SJSA1 (cell line): ENCODE data around the gene SS18L1. TPM values are rescaled to one million over a fixed set of nuclear protein-coding genes. Genes with fewer than 3 reads are reported as not detected.

Source experiments
- DNase-seq, 2 experiments: peaks; one replicate each; pipeline ENCODE4 v3.0.0-alpha.2; 2015 to 2020; ENCODE audit warnings: low spot score in 2 of 2, low read depth in 1 of 2
- H3K27ac ChIP-seq: fragments of 250-450 bp; sonication (Bioruptor Pico); 2 replicates; pipeline ENCODE4 v1.5.1; 2020; ENCODE audit warnings: mild to moderate bottlenecking, moderate library complexity
- H3K27me3 ChIP-seq: fragments of 250-450 bp; sonication (Bioruptor Pico); replicated peaks from 2 replicates; pipeline ENCODE4 v1.5.1; 2020; ENCODE audit warnings: mild to moderate bottlenecking, moderate library complexity
- H3K36me3 ChIP-seq: fragments of 250-450 bp; sonication (Bioruptor Pico); 2 replicates; pipeline ENCODE4 v1.5.1; 2020; ENCODE audit warnings: mild to moderate bottlenecking
- H3K4me1 ChIP-seq: fragments of 250-450 bp; sonication (Bioruptor Pico); replicated peaks from 2 replicates; pipeline ENCODE4 v1.6.1; 2021; ENCODE audit warnings: mild to moderate bottlenecking
- H3K4me3 ChIP-seq: fragments of 250-450 bp; sonication (Bioruptor Pico); 2 replicates; pipeline ENCODE4 v1.5.1; 2020; ENCODE audit warnings: mild to moderate bottlenecking
- H3K9me3 ChIP-seq: fragments of 250-450 bp; sonication (Bioruptor Pico); replicated peaks from 2 replicates; pipeline ENCODE4 v1.5.1; 2020; ENCODE audit warnings: mild to moderate bottlenecking
- total RNA-seq: library from RNA; depleted of rRNA; stranded (reverse); fragments of >200 nt; shearing (Covaris generic); gene quantifications from 2 replicates; pipeline ENCODE4 v1.2.3, GENCODE V29; 2014

Gene SS18L1
- total RNA-seq, 1 experiment from 2014 or later = 14.2 TPM

DNA sequence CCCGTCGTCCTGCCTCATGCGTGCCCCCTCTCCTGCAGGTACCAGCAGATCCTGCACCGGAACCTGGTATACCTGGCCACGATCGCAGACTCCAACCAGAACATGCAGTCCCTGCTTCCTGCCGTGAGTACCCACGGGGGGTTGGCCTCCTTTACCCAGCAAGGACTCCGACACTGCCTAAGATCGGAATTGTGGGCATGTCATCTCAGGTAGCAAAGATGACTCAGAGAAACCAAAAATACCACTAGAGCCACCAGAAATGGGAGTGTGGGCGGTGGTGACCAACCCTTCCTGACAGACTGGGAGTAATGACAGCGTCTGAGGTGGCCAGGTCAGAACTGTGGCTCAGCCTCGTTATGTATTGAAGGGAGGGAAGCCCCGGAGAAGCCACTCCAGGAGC is 16.3 kb downstream of the SS18L1 start:
- H3K36me3 ChIP-seq = peaks cover 52% of the 10 kb centered on the region

DNA sequence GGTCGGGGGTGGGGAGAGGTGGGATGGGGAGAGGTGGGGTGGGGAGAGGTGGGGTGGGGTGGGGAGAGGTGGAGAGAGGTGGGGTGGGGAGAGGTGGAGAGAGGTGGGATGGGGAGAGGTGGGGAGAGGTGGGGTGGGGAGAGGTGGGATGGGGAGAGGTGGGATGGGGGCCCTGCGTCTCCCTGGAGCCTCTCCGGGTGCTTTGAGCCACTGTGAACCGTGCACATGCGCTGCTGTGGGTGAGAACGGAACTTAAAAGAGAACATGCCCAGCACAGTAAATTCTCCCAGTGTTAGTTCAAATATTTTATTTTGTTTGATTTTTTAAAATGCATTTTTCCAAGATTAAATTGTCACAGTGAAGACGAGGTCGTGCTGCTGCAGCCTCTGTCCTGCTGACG is 16.7 kb downstream of the SS18L1 start:
- Histone ChIP-seq H3K4me3 (no peak overlapping the region), H3K27me3 (no peaks in the 10 kb centered on the region), H3K9me3 (no peaks in the 10 kb centered on the region), H3K4me1 (no peaks in the 10 kb centered on the region), H3K36me3 (peaks cover 56% of the 10 kb centered on the region), H3K27ac (no peak overlapping the region)
- no peak for DNase-seq

More for the DNA sequence above, 16.3 kb downstream of the SS18L1 start:
- Histone ChIP-seq H3K4me3 (no peak overlapping the region), H3K27ac (no peak overlapping the region), H3K27me3 (no peaks in the 10 kb centered on the region), H3K4me1 (no peaks in the 10 kb centered on the region), H3K9me3 (no peaks in the 10 kb centered on the region)
- DNase-seq = no peak

DNA sequence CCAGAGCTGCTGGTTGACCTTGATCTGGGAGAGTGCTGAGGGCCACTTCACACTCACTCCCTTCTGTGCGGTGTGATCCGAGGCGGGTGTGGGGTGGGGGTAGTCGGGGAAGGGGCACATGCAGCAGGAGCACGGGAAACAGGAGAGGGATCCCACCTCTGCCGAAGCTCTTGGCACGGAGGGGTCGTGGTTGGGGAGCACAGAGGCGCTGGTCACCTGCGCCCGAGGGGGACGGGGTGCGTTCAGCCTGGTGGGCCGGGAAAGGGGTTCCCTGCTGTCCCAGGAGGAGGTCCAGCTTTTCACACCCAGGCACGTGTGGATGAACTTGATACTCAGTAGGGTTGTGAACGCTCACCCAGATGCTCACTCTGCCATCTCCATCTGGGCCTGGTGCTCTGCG is 17.3 kb downstream of the SS18L1 start:
- no peak overlapping the region for H3K4me3 ChIP-seq
- H3K36me3 ChIP-seq = peaks cover 57% of the 10 kb centered on the region
- no peak overlapping the region for H3K27ac ChIP-seq
- H3K9me3 ChIP-seq = no peaks in the 10 kb centered on the region
- no peaks in the 10 kb centered on the region for H3K4me1 ChIP-seq
- no peaks in the 10 kb centered on the region for H3K27me3 ChIP-seq
- no peak for DNase-seq

DNA sequence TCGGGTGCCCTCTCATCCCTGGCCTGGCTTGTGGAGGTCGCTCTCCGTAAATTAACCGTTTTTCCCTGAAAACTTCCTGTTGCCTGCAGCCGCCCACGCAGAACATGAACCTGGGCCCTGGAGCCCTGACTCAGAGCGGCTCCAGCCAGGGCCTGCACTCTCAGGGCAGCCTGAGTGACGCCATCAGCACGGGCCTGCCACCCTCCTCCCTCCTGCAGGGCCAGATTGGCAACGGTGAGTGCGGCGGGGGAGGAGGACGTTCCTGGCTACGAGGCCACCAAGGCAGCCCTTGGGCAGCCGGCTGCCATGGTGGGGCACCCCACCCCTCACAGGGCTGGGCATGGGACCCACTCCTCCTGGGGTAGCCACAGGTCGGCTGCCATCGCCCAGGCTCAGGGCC is 17.8 kb downstream of the SS18L1 start:
- no peaks in the 10 kb centered on the region for H3K27me3 ChIP-seq
- no peak for DNase-seq
- no peaks in the 10 kb centered on the region for H3K9me3 ChIP-seq
- H3K36me3 ChIP-seq = peaks cover 56% of the 10 kb centered on the region
- no peak overlapping the region for H3K4me3 ChIP-seq
- H3K4me1 ChIP-seq = no peaks in the 10 kb centered on the region
- no peak overlapping the region for H3K27ac ChIP-seq

DNA sequence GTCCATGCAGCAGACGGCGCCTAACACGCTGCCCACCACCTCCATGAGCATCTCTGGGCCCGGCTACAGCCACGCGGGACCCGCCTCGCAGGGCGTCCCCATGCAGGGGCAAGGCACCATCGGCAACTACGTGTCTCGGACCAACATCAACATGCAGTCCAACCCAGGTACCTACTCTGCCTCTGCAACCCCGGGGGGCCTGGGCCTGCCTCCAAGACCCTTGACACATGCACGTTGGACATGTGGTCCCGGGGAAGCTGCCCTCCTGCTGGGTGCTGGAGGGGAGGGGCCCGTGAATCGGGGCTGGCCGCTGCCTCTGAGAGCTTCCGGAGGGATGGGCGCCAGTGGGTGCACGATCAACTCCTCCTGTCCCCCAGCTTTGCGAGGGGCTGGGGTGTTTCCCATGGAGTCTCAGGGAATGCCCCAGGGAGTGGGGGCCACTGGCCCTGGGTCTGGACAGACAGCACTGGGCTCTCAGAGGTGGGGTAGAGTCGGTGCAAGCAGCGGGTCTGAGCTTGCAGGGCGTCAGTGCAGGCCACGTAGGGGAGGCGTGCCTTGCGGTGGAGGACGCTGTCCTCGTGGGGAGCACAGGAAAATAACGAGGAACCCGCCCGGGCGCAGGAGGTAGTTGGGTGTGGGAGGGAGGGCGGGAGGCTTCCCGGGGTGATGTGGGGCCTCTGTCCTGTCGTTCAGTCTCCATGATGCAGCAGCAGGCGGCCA is 19.4 kb downstream of the SS18L1 start:
- Histone ChIP-seq H3K9me3 (no peaks in the 10 kb centered on the region), H3K27me3 (no peaks in the 10 kb centered on the region), H3K4me1 (no peaks in the 10 kb centered on the region), H3K4me3 (no peak overlapping the region), H3K27ac (no peak overlapping the region), H3K36me3 (peaks cover 49% of the 10 kb centered on the region)
- no peak for DNase-seq

DNA sequence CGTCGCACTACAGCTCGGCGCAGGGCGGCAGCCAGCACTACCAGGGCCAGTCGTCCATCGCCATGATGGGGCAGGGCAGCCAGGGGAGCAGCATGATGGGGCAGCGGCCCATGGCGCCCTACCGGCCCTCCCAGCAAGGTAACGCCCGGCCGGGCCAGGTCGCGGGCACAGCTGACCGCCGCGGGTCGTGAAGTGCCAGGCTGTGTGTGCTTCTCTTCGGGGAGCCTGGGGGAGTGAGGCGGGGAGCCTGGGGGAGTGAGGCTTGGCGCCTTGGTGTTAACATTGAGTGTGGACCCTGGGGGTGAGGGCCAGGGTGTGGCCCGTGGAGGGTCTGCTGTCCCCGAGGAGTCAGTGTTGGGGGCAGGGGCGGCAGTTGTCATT is 19.9 kb downstream of the SS18L1 start:
- Histone ChIP-seq H3K36me3 (peaks cover 52% of the 10 kb centered on the region), H3K4me3 (no peak overlapping the region), H3K9me3 (no peaks in the 10 kb centered on the region), H3K27me3 (no peaks in the 10 kb centered on the region), H3K27ac (no peak overlapping the region), H3K4me1 (no peaks in the 10 kb centered on the region)
- no peak for DNase-seq

DNA sequence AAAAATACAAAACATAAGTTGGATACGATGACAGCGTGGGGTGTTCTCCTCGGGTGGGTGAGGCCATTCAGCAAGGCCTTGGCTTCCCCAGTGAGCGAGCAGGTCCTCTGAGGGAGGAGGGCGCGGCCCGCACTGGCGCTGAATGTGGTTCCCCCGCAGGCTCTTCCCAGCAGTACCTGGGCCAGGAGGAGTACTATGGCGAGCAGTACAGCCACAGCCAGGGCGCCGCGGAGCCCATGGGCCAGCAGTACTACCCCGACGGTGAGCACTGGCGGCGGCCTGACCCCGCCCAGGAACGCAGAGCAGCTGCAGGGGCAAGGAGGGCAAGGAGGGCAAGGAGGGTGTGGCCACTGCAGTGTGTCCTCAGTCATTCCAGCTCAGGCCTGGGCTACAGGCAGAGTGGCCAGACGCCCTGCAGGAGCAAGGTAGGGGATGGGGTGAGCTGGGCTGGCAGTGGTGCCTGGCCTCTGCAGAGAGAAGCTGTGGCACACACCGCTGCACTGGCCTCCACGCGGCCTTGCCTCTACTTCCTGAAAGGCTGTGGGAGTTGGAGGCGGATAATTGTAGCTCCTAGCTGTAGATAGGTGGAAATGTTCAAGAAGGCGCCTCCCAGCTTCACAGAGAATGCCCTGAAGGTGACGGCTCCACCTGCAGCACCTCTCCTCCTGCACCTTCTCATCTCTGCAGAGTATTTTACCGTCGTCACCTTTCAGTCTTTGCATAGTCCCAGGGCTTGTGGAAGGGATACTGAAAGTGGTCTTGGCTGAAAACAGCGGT is 20.6 kb downstream of the SS18L1 start:
- Histone ChIP-seq H3K4me1 (no peaks in the 10 kb centered on the region), H3K27ac (no peak overlapping the region), H3K4me3 (no peak overlapping the region), H3K9me3 (no peaks in the 10 kb centered on the region), H3K27me3 (no peaks in the 10 kb centered on the region), H3K36me3 (peaks cover 57% of the 10 kb centered on the region)
- DNase-seq = no peak

DNA sequence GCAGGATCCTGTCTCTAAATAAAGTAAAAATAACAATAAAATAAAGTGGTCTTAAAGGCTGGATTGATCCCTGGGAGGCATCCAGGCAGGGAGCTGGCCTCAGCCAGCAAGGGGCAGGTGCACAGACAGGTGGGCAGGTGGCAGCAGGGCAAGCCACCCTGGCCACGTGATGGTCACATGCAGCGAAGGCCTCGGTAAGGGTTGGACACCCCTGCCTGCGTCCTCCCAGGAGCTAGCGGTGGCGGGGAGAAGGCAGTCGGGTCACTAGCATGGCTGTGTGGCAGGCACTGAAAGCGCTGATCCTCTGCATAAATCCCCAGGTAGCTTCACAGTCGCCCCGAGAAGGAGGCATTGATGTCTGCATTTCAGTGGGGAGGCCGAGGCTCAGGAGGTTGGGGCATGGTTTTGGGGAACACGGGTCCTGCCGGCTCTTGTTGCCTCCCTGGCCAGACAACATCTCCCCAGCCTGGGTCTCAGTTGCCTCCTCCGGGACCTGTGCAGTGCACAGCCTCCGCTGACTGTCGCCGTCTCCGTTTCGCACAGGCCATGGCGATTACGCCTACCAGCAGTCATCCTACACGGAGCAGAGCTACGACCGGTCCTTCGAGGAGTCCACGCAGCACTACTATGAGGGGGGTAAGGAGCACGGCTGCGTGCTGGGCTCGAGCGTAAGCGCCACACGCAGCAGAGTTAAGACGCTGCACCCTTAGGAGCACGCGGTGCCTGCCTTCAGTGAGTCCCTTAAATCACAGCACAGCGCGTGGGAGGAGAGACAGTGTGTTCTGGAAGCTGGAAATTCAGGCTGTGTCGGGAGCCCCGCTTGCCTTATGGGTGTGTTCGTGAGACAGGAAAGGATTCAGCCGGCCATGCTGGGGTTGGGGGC is 21.6 kb downstream of the SS18L1 start:
- DNase-seq = no peak
- Histone ChIP-seq H3K9me3 (no peaks in the 10 kb centered on the region), H3K4me1 (no peaks in the 10 kb centered on the region), H3K4me3 (no peak overlapping the region), H3K27me3 (no peaks in the 10 kb centered on the region), H3K36me3 (peaks cover 53% of the 10 kb centered on the region), H3K27ac (no peak overlapping the region)

DNA sequence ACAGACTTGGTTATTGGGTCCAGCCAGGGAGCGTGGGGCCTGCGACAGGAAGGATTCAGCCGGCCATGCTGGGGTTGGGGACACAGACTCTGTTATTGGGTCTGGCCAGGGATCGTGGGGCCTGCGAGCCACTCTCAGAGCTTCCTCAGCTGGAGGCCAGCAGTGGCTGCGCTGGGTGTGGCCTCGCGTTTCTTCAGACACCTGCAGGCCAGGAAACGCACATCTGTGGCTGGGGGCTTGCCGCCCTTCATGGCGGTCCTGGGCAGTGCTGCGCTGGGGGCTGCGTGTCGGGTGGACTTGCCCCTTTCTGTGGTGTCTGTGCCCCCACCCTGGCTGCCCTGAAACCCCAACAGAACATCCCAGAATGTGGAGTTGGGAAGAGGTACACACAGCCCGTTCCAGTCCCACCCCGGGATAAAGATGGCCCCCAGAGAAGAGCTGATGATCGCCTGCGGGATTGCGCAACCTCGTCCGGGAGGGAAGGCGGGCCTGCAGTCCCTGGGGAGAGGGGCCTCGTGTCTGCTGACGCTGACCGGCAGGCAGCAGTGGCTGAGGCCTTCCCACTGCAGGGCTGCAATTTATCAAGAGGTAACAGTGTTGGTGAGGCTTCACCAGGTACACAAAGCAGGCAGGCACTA is 22.3 kb downstream of the SS18L1 start:
- no peak overlapping the region for H3K27ac ChIP-seq
- no peaks in the 10 kb centered on the region for H3K27me3 ChIP-seq
- H3K9me3 ChIP-seq = no peaks in the 10 kb centered on the region
- DNase-seq = no peak
- peaks cover 53% of the 10 kb centered on the region for H3K36me3 ChIP-seq
- no peak overlapping the region for H3K4me3 ChIP-seq
- no peaks in the 10 kb centered on the region for H3K4me1 ChIP-seq

DNA sequence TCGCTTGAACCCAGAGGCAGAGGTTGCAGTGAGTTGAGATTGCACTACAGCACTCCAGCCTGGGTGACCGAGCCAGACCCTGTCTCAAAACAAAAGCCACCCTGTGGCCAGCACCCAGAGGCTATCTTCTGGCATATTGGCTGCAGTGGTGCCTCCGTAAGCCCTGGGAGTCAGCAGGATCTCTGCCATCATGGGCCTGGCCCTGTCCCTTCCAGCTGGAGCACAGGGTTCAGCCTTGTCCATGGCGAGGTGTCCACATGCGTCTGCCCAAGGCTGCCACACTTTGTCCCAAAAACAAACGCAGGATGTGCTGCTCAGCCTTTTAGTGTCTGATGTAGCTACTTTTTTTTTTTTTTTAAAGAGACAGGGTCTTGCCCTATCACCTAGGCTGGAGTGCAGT is 23.9 kb downstream of the SS18L1 start:
- Histone ChIP-seq H3K9me3 (no peaks in the 10 kb centered on the region), H3K36me3 (peaks cover 37% of the 10 kb centered on the region), H3K4me3 (no peak overlapping the region), H3K27me3 (no peaks in the 10 kb centered on the region), H3K4me1 (no peaks in the 10 kb centered on the region), H3K27ac (no peak overlapping the region)
- DNase-seq = no peak

DNA sequence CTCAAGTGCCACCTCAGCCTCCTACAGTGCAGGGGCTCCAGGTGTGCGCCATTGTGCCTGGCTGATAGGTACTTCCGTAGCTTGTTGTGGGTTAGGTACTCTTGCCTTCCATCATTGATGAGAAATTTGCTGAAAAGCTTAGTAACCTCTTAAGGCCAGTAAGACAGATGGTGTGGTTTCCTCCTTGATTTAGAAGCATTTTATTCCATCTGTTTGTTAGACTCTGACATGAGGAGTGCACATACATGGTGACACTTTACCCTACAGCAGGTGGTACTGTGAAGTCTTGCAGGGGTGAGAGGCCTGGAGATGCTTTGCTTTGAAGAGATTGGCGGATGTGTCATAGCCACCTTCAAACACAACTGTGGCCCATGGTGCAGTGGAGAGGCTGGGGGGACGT is 24.5 kb downstream of the SS18L1 start:
- Histone ChIP-seq H3K9me3 (no peaks in the 10 kb centered on the region), H3K27me3 (no peaks in the 10 kb centered on the region), H3K36me3 (peaks cover 33% of the 10 kb centered on the region), H3K4me1 (no peaks in the 10 kb centered on the region), H3K4me3 (no peak overlapping the region), H3K27ac (no peak overlapping the region)
- DNase-seq = no peak

DNA sequence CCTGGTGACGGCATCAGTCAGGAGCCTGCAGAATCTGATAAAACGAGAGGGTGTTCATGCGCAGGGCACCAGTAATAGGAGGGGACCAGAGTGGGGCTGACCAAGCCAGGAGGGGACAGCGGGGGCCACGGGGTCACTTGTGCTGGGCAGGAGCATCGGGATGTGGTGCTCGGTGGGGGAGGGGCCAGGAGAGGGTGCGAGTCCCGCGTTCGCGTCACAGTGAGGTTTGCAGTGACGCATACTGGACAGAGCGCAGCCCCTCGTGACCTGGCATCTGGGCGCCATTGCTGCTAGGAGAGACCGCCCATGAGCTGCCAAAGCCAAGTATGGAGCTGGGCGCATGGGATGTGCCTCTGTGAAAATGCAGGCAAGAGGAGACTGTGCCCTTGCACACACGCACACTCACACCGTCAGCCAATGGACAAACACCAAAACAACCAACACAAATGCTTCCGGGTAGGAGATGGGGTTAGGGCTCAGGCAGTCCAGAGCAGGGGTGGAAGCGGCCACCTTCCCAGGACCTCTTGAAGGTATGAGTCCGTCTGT is 25.4 kb downstream of the SS18L1 start:
- H3K4me1 ChIP-seq = no peaks in the 10 kb centered on the region
- DNase-seq = no peak
- no peaks in the 10 kb centered on the region for H3K9me3 ChIP-seq
- H3K27ac ChIP-seq = no peak overlapping the region
- H3K4me3 ChIP-seq = no peak overlapping the region
- H3K36me3 ChIP-seq = peaks cover 31% of the 10 kb centered on the region
- no peaks in the 10 kb centered on the region for H3K27me3 ChIP-seq

DNA sequence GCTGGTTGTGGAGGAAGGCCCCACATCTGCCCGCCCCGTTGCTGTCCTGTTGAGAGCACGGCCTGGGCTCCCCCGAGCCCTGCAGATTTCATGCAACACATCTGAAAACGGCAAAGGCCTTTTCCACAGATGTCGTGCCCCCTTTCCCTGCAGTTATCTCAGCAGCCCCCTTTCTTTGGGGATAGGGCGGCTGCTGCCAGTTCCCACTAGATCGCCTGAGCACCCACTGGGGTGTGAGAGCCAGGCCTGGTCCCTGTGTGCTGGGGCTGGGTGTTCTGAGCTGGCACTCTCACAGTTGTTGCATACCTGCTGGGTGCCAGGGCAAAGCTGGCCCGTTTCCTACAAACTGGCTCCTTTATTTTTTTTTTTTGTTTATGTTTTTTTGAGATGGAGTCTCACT is 27.0 kb downstream of the SS18L1 start:
- Histone ChIP-seq H3K36me3 (peaks cover 22% of the 10 kb centered on the region), H3K4me3 (no peak overlapping the region), H3K4me1 (no peaks in the 10 kb centered on the region), H3K27me3 (no peaks in the 10 kb centered on the region), H3K27ac (no peak overlapping the region), H3K9me3 (no peaks in the 10 kb centered on the region)
- DNase-seq = no peak
